CD4-positive, alpha-beta T cell treated with Interleukin-1 beta for 1 hour (primary cell): Measurements from ENCODE around the gene MAPKBP1.
A peak's percentile ranks its signal among the peaks of the same experiment; 100 is the strongest.
"Not testable (repeated sequence)": the region's sequence is repeated elsewhere in the genome, so short reads cannot be mapped to it uniquely, and the experiment has no call there.

ENCODE experiments used
- DNase-seq, 2 donors: peaks; one replicate each; pipeline ENCODE4 v3.0.0-alpha.2; 2020 to 2022

The MAPKBP1 gene, protein sequence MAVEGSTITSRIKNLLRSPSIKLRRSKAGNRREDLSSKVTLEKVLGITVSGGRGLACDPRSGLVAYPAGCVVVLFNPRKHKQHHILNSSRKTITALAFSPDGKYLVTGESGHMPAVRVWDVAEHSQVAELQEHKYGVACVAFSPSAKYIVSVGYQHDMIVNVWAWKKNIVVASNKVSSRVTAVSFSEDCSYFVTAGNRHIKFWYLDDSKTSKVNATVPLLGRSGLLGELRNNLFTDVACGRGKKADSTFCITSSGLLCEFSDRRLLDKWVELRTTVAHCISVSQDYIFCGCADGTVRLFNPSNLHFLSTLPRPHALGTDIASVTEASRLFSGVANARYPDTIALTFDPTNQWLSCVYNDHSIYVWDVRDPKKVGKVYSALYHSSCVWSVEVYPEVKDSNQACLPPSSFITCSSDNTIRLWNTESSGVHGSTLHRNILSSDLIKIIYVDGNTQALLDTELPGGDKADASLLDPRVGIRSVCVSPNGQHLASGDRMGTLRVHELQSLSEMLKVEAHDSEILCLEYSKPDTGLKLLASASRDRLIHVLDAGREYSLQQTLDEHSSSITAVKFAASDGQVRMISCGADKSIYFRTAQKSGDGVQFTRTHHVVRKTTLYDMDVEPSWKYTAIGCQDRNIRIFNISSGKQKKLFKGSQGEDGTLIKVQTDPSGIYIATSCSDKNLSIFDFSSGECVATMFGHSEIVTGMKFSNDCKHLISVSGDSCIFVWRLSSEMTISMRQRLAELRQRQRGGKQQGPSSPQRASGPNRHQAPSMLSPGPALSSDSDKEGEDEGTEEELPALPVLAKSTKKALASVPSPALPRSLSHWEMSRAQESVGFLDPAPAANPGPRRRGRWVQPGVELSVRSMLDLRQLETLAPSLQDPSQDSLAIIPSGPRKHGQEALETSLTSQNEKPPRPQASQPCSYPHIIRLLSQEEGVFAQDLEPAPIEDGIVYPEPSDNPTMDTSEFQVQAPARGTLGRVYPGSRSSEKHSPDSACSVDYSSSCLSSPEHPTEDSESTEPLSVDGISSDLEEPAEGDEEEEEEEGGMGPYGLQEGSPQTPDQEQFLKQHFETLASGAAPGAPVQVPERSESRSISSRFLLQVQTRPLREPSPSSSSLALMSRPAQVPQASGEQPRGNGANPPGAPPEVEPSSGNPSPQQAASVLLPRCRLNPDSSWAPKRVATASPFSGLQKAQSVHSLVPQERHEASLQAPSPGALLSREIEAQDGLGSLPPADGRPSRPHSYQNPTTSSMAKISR (N-terminal part only)

DNA sequence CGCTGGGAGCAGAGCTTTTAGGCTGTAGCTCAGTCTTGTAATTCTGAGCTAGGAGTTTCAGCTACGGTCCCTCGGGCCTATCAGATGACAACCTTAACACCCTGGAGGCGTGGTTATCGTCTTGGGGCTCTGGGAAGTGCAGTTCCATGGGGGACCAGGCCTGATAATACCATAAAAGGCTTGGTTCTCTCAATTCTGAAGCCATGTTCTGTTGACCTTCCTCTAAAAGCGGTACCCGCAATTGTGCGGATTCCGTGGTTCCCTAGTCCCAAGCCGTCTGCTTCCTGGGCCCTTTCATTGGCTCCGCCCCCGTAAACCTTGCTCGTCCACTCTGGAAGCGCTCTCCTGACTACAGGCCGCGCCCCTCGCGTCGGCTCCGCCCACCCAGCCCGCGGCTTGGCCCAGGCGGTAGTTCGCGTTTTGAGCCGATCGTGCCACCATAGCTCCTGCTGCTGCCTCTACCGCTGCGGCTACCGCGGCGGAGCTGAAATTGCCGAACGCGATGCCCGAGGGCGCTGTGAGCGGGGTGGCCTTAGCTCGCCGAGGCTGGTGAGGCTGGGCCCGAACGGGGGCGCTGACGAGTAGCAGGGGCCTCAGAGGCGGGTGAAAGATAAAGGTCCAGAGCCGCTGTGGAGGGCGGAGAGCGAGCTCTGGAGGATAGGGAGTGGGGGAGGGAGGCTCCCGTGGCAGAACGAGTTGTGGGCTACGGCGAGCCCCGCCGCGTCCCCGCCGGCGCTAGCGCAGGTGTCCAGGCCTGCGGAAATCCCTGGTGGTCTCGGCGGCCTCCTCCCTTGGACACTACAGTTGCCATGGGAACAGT, at the start of gene MAPKBP1:
TSS of gene MAPKBP1 (plus strand) at position 423 of the 820 bp plus-strand sequence. CDS start 792 bp downstream, outside the sequence.
- peak; percentile 98 for DNase-seq

GRCh38 chr15:41727143-41727542, 47.1 kb upstream of the MAPKBP1 start:
- no peak for DNase-seq

GRCh38 chr15:41728061-41728460, 46.2 kb upstream of the MAPKBP1 start:
- DNase-seq, result not testable (repeated sequence)

- no peak for DNase-seq
These were observed 43.7 kb upstream of the MAPKBP1 start for GRCh38 chr15:41730543-41730942.

DNA sequence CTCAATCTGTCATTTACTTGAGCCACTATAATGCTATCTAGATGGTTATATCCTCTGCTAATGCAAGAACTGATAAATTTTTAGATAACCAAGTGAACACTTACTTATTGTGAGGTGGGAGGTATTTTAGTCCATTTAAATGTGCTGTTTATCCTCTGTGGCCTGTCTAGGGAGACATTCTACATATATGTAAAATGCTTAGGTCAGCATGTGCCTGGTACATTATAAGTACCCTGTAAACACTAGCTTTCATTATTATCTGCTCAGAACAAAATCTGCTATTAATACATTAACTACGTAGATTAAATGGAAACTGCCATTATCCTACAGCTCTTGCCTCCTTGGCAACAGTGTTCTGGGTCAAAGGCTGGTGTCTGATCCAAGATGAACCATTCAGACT, 41.8 kb upstream of the MAPKBP1 start:
- DNase-seq, result no peak

GRCh38 chr15:41734079-41734478, 40.2 kb upstream of the MAPKBP1 start:
- DNase-seq, result no peak

- DNase-seq, result no peak
These were observed 39.2 kb upstream of the MAPKBP1 start for GRCh38 chr15:41735046-41735445.

DNA sequence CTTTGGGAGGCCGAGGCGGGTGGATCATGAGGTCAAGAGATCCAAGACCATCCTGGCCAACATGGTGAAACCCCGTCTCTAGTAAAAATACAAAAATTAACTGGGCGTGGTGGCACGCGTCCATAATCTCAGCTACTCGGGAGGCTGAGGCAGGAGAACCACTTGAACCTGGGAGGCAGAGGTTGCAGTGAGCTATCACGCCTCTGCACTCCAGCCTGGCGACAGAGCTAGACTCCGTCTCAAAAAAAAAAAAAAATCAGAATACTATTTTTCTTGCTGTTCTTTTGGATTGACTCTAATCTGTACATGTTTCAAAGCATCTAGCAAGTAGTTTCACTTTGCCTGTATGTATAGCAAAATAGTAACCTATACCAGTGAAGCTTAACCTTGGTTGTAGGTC, 38.8 kb upstream of the MAPKBP1 start:
- DNase-seq, result not testable (repeated sequence)

GRCh38 chr15:41746802-41747201, 27.5 kb upstream of the MAPKBP1 start:
- no peak for DNase-seq

- DNase-seq, result no peak
These were observed 18.1 kb upstream of the MAPKBP1 start for GRCh38 chr15:41756198-41756597.

GRCh38 chr15:41772720-41773331, 1.5 kb upstream of the MAPKBP1 start:
- DNase-seq, result peak; percentile 67 to 77

DNA sequence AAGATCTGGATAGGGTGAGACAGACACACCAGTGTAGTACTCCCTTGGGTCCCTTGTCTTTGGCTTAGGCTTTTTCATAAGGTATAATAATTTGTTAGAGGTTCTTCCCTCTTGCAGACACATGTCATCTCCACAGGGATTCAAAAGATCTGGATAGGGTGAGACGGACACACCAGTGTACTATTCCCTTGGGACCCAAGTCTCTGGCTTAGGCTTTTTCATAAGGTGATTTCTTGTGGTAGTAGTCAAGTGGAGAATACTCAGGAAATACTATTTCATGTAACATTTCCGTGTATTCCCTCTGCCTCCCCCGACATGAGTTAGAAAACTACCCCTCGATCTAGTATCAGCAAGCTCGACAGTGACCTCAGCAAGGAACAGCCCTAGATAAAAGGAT, 954 bp upstream of the MAPKBP1 start:
- no peak for DNase-seq

DNA sequence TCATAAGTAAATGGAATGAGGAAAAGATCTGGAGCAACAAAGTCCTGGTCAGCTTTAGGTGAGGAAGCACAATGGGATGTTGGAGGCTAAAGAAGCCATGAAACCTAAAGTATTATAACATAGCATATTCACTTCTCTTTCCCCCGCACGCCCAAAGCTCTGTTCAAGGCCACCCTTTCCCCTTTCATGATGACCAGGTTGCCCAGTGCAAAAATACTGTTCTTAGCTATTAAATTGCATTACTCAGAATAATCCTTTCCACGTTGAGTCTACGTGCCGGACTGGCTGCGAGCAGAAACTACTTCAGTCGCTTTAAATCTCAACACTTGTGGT, 589 bp upstream of the MAPKBP1 start:
- DNase-seq, result no peak

- no peak for DNase-seq
These were observed 666 bp downstream of the MAPKBP1 start for GRCh38 chr15:41774882-41775417.

- no peak for DNase-seq
These were observed 1.4 kb downstream of the MAPKBP1 start for GRCh38 chr15:41775651-41776050.

DNA sequence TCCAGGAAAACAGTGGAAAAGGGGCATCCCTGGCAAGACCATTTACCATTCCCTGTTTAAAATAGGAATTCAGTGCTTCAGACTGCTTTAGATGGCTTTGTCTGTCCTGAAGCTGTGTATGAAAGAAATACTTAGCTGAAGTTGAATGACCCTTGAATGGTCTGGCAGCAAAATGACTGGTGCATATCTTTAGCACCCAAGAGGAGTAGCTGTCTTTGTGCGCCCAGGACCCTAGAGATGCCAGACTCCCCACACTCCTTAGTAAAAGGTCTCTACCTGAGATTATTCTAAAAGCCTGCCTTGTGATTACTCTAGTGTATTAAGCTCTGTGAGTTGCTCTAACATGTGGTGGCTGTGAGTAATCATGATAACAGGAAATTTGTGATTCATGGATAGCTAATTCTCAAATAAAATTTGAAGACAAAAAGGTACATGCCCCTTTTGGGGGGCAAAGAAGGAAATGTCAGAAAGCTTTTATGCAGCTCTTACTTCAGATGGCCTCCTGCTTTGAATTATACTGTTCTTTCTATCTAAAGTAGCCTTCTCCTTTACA, 3.2 kb downstream of the MAPKBP1 start:
- DNase-seq, result no peak

DNA sequence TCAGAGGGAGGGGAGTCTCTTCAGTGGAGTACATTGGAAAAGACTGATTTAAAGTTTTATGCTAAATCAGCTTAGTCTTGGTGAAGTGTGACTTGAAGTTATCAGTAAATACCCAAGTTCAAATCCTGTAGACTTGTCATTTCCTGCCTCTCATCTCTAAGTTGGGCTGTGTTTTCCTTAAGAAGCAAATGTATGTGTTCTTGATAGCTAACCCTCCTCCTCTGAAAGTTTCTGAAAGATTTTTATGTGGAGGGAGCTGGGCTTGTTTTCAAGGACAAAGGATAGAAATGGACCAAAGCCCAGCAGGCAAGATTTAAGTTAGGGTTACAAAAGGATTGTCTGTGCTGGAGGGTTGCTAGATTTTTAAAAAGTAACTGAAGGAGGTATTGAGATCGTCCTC, 4.2 kb downstream of the MAPKBP1 start:
- no peak for DNase-seq

DNA sequence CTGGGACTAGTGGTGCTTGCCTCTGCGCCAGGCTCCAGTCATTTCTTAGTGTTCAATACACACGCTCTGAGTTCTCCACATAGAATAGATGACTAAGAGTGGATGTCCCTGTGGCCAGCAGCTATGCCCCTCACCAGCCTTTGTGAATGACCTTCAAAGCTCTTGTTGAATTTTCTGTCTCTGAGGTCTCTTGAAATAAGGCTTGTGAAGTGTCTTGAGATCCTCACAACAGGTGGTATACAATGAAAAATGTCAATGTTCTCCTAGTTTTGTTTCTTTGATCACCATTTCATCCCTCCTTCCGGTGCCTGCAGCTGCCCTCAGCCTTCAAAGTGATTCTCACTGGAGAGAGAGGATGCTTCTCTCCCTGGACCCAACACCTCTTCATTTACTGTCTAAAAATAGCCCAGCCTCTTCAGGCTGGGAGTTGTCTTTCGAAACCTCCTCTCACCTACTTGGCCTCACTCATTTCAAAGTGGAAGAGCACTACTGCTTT, 5.4 kb downstream of the MAPKBP1 start:
- no peak for DNase-seq

- no peak for DNase-seq
These were observed 6.0 kb downstream of the MAPKBP1 start for GRCh38 chr15:41780266-41780665.

GRCh38 chr15:41780727-41781126, 6.4 kb downstream of the MAPKBP1 start:
- no peak for DNase-seq
